Measurements from ENCODE around the gene TTC28. TPM values are rescaled to one million over a fixed set of nuclear protein-coding genes. Genes with fewer than 3 reads are reported as not detected.
"Not testable (repeated sequence)": the region's sequence is repeated elsewhere in the genome, so short reads cannot be mapped to it uniquely, and the experiment has no call there.

TTC28 gene
- total RNA-seq, 1 donor = 19.7 TPM

DNA sequence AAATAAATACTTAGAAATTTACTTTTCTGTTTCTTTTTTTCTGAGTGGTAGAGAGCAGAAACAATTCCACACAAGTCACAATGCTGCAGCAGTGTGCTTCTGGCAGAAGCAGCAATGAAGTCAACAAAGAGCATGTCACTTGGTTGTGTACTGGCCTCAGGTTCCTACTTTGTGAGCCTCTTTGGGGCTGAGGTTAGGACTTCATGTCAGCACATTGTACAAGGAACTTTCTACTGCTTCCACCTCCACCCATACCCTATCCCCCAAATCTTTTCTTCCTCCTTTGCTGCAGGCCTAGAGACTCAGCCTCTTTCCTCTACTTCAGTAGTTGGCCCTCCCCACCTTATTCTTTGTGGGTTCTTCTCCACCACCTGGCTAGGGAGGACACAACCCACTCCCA is 507.9 kb downstream of the TTC28 start:
- no peak for DNase-seq (ENCODE audit: low read depth in 2 of 3, low spot score in 2 of 3)

DNA sequence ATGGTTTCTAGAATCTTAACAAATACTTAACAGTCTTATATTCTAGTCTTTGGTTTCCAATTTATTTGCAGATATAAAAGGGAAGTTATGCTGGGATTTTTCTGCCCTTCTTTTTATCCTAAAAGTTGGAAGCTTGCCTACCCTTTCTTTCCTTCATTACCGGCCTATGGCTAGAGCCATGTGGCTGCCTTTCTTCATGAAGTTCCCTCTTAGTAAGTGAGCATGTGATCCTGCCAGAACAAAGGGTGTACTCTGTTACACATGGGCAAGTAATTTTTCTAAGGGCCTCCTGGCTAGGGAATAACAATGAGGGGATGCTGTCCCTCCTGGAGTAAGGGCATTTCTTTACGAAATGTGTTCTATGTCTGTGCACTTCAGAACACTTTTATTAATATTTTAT is 508.5 kb downstream of the TTC28 start:
- DNase-seq (ENCODE audit: low read depth in 2 of 3, low spot score in 2 of 3) = no peak

DNA sequence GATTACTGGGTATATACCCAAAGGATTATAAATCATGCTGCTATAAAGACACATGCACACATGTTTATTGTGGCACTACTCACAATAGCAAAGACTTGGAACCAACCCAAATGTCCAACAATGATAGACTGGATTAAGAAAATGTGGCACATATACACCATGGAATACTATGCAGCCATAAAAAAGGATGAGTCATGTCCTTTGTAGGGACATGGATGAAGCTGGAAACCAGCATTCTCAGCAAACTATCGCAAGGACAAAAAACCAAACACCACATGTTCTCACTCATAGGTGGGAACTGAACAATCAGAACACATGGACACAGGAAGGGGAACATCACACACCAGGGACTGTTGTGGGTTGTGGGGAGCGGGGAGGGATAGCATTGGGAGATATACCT is 510.3 kb downstream of the TTC28 start:
- DNase-seq (ENCODE audit: low read depth in 2 of 3, low spot score in 2 of 3) = not testable (repeated sequence)

DNA sequence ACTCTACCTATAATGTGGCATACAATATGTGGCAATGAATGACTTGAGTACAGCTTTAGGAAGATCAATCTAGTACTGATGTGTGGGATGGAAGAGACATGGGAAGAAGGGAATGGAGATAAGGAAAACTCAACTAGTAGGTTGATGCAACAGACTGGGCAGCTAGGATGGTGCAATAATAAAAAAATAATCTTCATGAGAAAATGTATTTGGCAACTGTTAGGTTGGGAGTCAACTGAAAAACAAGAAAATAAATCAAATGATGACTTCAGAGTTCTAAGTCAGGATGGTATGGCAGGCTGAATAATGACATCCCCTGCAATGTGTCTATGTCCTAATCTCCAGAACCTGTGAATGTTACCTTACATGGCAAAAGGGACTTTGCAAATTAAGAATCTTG is 523.8 kb downstream of the TTC28 start:
- DNase-seq (ENCODE audit: low read depth in 2 of 3, low spot score in 2 of 3) = no peak

DNA sequence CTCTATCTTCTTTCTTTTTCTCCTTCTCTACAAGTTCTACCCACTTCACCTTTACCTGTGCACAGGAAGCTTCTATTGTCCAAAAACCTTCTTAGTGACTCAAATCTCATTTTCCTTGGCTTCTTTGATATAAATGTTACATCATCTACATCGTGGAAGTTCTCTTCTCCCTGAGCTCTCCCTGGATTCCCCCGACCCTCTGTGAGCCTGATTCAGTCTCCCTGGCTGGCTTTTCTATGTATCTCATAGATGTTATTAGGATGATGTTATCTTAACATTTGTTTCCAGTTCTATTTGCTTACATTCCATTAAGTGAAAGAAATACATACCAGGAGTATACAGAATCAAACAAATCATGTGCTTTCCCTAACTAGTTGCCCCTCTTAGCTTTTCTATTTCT is 524.8 kb downstream of the TTC28 start:
- DNase-seq (ENCODE audit: low read depth in 2 of 3, low spot score in 2 of 3) = no peak

DNA sequence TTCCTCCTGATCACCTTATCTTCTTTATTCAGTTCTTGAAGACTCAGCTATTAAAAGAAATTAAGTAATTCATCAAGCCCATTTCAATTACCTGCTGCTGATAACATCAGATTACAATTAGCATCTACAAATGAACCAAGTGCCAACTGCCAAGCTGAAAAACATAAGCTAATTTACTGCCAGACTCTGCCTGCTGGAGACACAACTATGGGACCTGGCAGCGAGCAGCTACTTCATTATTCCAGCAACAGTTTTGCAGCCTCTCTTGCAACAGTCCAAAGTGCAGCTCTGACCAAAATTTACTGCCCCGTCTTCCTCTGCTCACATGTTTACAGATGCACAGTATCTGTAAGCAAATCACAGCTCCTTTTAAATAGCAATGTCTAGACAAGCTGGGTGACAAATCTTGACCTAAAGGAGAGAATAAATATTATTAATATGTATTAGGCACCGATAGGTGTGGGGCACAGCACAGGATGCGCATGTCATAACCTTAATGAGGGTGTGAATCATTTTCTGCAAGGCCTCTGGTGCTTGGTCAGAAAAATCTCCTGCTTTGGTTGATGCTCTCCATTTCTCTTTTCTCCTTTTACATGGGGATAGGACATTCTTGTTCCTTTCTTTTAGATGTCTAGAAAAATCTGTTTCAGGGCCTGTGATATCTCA is 528.4 kb downstream of the TTC28 start:
- no peak for DNase-seq (ENCODE audit: low read depth in 2 of 3, low spot score in 2 of 3)

DNA sequence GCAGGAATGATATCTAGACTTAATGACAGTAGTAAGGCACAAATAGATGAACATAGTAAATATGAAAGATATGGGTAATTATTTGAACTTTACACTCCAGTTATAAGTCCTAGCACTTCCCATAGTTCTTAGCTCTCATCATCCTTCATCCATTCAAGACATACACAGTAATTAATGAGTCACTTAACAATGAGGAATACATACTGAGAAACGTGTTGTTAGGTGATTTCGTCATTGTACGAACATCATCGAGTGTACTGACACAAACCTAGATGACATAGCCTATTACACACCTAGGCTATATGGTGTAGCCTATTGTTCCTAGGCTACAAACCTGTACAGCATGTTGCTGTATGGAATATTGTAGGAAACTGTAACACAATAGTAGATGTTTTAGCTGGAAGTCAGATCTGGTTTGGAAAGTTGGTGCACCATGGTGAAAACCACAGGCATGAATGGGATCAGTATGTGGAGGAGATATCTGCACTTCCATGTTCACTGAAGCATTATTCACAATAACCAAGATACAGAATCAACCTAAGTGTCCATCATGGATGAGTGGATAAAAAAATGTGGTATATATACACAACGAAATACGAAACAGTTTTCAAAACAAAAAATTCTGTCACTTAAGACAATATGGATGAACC is 530.7 kb downstream of the TTC28 start:
- no peak for DNase-seq (ENCODE audit: low read depth in 2 of 3, low spot score in 2 of 3)

DNA sequence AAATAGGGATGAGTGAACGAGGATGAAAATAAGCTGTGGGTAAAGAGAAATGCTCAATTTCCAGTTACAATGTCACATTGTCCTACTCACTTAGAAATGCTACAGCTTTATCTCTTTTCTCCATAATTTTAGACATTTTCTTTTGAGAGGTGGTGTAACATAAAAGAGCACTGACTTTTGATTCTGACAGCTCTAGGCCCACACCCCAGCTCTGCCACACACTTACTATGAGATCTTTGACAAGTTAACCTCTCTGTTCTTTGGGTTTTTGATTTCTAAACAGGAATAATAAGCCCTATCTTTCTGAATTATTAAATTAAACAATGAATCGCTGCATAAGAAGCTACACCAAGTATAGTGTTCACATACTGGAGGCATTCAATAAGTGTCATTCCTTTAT is 532.2 kb downstream of the TTC28 start:
- DNase-seq (ENCODE audit: low read depth in 2 of 3, low spot score in 2 of 3) = no peak

DNA sequence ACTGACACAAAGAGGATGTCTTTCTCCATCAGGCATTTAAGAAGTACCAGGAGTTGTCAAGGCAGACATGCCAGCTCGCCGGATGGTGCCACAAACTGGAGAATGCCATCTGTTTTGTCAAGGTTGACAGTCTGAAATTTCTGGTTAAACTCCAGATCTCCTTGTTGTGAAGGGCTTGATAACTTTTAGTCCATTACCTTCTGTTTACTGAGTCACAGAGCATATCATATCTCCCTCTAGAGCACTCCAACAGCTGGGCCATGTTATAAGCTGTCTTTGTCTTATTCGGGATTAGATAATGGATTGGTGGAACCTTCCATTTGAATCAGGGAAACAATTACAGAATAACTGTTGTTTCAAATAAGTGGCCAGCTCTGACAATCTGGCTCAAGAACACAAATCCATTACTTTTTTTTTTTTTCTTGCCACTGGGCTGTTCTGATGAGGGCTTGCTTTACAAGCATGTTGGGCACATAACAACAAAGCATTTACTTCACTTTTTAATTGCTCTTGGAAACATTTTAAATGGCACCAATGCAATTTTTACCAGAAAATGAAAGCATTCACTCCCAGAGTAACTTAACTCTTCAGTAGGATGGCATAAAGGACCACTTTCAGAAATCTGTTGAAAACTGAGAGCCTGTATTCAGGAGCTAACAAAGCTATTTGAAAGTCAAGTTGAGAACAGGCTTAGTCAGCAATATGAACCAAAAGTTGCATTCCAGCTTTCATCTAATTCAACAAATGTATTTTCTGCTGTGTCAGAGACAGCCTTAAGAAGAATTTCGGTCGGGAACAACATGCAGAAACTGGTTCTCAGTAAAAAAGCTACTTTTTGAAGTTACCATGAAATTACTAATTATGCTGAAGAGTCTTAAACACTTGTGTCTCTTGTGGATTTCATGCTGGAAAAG is 533.0 kb downstream of the TTC28 start:
- DNase-seq (ENCODE audit: low read depth in 2 of 3, low spot score in 2 of 3) = no peak

DNA sequence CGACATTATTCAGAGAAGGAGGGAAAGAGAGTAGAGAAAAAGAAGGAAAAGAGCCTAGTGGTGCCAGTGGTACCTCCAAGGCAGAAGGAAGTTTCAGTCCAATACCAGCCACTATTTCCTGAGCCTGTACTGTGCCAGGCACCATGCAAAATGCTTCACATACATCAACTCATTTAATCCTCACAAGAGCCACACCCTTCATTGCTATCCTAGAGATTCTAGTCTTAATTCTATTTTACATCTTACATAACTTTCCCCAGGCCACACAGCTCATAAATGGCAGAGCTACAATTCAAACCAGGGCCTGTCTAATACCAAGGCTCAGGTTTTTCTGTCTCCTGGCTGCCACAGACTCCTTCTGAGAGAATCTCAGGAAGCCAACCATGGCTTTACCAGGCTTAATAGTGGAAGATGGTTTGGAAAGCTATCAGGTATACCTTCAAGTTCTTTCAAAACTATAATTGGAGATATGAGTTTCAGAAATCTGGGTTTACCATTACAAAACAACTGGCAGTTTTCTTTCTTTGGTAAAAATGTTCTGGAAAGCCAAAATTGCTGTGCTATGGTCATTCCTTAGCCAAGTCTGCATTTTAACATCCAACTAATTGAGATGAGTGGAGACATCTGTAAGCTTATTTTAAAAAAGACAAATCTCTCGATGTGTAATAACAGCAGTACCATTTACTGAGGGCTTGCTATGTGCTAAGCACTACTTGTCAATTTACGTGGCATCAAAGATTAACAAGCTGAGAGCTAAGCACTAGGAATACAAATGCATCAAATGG is 535.5 kb downstream of the TTC28 start:
- DNase-seq (ENCODE audit: low read depth in 2 of 3, low spot score in 2 of 3) = no peak

DNA sequence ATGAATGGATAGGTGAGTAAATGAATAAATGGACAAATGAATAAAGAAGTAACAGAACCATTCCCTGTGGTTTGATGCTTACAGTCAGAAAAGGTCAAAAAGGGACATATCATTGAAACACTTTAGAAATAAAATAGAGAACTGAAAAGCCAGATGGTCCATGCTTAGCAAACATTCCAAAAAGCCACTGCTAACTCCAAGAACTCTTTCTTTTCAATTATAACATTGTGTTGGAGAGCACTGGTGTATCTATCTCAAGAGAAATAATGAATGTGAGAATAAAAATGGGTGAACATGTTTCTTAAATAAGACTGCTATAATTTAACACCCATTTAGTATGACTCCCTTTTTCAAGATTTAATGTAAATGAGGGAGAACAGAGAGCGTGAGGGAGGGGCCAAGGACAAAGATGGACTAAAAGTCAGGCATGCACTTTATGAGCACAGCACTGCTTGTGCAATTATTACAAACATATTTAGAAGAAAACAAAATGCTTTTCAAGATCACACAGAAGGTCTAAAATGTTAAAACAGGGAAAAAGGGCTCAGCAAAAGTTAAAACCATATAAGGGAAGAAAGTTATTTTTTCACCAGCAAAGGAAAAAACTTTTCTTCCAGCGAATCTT is 536.3 kb downstream of the TTC28 start:
- no peak for DNase-seq (ENCODE audit: low read depth in 2 of 3, low spot score in 2 of 3)

DNA sequence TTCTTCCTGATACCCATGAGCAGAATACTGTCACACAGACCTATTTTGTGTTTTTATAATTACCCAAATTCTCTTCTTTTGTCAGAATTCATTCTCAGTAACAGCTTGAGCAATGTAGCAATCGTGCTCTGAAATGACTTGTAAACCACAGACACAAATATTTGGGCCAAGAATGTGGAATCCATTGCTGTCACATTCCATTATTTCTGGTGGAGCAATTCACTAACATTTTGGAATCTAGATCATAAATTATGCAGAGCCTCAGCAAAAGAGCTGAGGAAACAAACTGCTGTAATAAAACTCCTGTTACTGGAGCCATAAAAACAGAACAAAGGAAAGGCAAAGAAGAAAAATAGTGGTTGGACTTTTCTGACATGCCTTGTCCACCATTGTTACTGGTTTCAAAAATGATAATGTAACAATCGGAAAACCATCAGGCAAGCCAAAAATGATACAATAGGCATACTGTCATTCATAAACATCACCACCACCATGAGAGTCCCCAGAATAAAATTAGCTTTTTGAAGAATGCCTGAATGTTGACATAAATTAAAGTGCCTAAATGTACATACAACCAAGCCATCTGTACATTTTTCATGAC is 537.2 kb downstream of the TTC28 start:
- DNase-seq (ENCODE audit: low read depth in 2 of 3, low spot score in 2 of 3) = no peak

DNA sequence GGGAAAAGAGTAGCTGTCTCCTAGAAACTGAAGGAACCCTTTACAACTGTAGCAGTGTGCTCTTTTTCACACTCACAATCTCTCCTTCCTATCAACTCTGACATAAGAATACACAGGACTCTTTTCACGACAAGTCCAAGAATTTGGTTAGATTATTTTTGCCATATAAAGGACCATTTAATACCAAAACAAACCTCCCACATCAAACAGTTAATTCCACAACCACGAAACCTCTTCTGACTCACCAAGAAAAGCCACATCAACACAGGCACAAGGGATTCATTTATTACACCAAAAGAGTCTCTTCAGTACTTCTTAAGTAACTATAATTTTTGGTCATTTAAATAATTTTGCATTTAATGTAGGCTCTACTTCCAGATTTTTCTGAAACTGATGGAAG is 538.0 kb downstream of the TTC28 start:
- peak in 1 of 3 donors; percentile 9 for DNase-seq (ENCODE audit: low read depth in 2 of 3, low spot score in 2 of 3)

DNA sequence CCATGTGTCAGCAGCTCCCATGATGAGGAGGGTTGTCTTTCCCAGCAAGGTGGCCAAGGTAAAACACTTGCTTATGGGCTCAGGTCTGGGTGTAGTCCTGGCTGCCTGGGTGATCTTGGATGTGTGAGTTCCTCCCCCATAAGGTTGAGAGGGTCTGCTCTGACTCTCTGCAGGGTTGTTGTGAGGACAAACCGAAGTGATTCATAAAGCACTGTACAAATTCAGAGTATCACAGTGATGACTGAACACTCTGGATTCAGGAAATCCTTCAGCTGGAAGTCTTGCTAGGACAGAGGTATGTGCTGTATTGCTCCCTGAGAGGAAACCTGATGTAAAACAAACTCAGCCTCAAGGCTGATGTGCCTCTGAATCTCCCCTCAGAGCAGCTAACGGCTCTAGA is 539.7 kb downstream of the TTC28 start:
- DNase-seq (ENCODE audit: low read depth in 2 of 3, low spot score in 2 of 3) = no peak

DNA sequence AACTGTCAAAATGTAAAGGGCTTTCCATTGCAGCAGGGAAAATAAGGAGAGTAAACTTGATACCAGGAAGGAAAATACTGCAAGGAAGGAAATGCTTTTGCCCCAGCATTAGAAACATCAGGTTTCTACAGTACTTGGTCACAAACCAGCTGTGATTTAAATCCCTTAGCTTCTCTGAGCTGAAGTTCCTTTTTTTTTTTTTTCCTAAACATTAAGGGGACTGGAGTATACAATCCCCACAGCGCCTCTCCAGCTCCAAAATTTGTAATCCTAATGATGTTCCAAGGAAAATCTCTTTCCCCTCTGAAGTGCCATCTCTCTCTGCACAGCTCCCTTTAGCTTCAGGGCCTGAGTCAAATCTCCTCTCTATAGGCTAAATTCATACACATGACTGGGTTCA is 540.1 kb downstream of the TTC28 start:
- no peak for DNase-seq (ENCODE audit: low read depth in 2 of 3, low spot score in 2 of 3)

DNA sequence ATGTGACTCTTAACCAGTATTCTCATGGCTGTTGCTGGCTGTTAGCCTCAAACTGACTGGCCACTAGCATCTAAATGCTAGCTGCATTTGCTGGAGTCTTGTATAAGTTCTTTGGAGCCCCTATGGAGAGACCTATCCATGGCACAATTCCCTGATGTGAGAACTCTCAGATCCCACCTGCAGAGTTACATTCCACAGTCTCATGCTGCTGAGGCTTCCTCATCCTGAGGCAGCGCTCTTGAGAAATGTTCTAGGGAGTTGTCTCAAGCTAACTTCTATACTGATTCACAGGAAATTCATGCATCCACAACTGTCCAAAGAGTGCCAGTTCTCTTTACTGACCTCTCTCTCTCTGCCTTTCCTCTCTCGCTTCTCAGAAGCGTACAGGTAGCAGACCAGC is 542.6 kb downstream of the TTC28 start:
- DNase-seq (ENCODE audit: low read depth in 2 of 3, low spot score in 2 of 3) = no peak

DNA sequence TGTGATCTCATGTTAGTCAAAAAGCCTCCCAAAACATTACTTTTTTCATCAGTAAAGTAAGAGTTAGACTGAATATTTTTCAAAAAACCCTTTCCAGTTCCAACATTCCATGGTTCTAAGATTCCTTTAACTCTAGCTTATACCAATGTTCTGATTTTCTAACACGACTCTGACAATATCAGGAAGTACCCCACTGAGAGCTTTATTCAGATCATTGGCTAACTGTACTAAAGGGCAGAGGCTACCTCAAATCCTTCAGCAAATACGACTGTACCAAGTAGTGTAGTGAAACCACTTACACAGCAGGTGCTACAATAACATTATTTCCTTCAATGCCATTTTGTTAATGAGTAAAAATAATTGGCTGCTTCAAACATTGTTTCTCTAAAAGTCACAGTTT is 547.2 kb downstream of the TTC28 start:
- no peak for DNase-seq (ENCODE audit: low read depth in 2 of 3, low spot score in 2 of 3)

DNA sequence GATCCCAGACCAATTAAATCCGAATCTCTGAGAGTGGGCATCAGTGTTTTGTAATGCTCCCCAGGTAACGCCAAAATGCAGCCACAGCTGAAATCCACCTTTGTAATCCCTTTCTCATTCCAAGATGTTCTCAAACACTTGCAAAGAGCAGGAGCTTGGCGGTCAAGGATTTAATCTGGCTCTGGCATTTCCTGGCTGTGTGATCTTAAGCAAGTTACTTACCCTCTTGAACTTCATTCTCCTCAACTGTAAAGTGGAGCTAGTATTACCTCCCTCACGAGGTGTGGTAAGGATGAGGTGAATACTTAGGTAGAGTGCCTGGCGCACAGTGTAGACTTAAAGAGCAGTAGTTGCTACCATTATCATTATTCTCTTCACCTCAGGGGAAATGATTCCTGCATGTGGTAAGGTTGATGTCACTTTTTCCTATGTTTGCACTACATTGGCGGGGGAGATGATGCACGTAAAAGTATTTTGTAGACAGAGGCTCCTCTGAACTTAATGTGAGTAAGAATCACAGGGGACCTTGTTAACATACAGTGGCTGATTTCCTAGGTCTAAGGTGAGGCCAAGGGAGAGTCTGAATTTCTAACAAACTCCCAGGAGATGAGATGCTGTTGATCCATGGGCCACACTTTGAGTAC is 550.2 kb downstream of the TTC28 start:
- DNase-seq (ENCODE audit: low read depth in 2 of 3, low spot score in 2 of 3) = no peak

DNA sequence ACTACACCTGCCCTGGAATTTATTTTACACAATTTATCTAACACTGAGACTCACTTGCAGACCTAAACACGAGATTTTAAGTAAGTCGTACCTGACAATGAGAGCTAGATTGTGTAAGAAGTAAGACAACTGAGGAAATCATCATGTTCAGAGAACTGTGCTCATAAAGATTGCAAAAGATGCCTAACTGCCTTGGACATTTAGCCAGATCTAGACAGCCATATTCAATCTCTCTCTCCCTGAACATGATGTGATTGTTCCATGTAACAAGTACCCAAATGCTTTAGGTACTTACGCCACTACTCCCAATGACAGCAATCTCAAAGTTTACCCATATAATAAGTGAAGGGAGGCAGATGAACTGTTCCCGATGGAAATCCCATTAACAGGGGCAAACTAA is 550.8 kb downstream of the TTC28 start:
- DNase-seq (ENCODE audit: low read depth in 2 of 3, low spot score in 2 of 3) = no peak

DNA sequence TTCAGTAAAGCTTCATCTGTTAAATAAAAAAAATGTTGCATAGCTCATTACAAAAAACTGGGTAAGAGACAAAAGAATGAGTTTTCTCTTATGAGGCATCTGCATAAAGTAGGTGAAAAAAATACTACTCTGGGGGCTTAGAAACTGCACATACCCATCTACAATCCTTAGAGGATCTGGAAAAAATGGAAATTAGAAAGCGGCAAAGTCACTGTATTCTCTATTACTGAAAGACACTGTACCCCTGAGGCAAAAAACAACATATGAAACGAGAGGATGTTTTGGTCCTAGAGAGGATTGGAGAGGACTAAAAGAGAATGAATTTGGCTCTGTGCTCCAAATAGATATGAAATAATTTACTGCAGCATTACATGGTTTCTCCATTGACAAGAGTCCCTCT is 553.8 kb downstream of the TTC28 start:
- no peak for DNase-seq (ENCODE audit: low read depth in 2 of 3, low spot score in 2 of 3)

Data from hematopoietic multipotent progenitor cell (in vitro differentiated cells).